Measurements from ENCODE around the gene PBRM1.

- TF ChIP-seq SIN3A (IDR thresholded peaks at IDR 0.05; ENCODE audit: borderline replicate concordance, insufficient read depth, low read length) (no peak), REST (IDR thresholded peaks at IDR 0.05; ENCODE audit: insufficient read depth in 1 of 2, low read depth in 2 of 2, low read length in 2 of 2) (no peak), TAF1 (IDR thresholded peaks at IDR 0.05; ENCODE audit: borderline replicate concordance, insufficient read depth, low read length) (no peak), POLR2AphosphoS5 (IDR thresholded peaks at IDR 0.05; ENCODE audit: low read depth, low read length) (no peak), FOXP2 (optimal IDR thresholded peaks at IDR 0.05; ENCODE audit: borderline replicate concordance, extremely low read depth, extremely low read length, insufficient read depth) (no peak)
Observed at GRCh38 chr3:52502808-52503350, 182.8 kb downstream of the PBRM1 start.
